Endothelial cell of umbilical vein (primary cell): ENCODE results near the gene CCNY.

Source experiments
- CTCF ChIP-seq, 2 donors: IDR thresholded peaks; 1 replicate in 1 of 2; 2 replicates in 1 of 2; pipeline ENCODE4 v1.5.1; 2011; ENCODE audit warnings: low read length in 2 of 2, mild to moderate bottlenecking in 2 of 2, moderate library complexity in 2 of 2, control low read depth in 1 of 2, inconsistent platforms in 1 of 2, low read depth in 1 of 2; ENCODE audit not compliant: insufficient read depth in 1 of 2; ENCODE audit errors: extremely low read depth in 1 of 2
- EZH2 ChIP-seq: IDR thresholded peaks from 2 replicates; pipeline ENCODE4 v1.6.1; 2012; ENCODE audit warnings: borderline replicate concordance, low read depth, mild to moderate bottlenecking, moderate library complexity, low read length, inconsistent platforms; ENCODE audit not compliant: severe bottlenecking

GRCh38 chr10:35569111-35569707, 232.9 kb downstream of the CCNY start:
- TF ChIP-seq EZH2, result no peak
- no peak for TF ChIP-seq CTCF (IDR thresholded peaks at IDR 0.05; ENCODE audit: extremely low read depth in 1 of 2, insufficient read depth in 1 of 2, low read depth in 1 of 2, low read length in 2 of 2)
